ENCODE measurements around the gene PRKCA.

The PRKCA gene

DNA sequence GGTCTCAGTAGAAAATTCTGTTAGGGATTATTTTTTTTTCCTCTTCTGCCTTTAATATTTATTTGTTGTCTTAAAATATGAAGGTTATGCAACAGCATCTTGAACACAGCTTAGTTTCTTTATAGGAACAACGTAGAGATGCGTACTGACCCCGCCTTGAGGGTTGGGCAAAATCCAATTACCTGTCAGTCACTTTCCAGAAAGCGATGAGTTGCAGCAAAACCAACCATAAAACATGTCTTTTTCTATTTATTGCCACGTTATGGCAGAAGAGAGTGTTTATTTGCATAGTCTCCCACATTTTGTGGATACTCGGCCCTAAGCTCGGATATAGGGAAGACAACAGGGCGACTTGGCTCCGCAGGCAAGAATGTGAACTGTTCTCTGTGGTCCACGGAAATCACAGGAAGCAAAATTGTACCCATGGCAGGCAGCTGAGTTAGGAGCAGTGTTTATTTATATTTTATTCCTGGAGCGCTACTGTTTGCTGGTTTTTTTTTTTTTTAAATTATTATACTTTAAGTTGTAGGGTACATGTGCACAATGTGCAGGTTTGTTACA, 488.2 kb downstream of the PRKCA start:
- no peak for DNase-seq (ENCODE audit: low read depth)

DNA sequence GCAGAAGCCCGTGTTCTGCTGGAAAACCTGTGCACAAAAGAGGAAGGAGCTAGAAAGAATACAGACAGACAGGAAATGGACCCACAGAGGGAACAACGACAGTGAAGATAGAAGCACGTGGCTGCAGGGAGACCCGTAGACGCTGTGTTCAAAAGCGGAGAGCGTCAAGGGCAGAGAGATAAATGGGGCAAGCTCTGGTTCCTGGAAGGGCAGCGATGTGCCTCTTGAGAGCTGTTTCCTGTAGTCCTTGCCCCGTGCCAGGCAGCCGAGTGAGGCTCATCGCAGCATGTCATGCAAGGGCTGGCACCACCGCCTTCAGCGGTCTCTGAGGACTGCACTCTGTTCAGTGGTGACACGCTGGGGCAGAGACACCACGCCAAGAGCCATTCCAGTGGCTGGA, 488.9 kb downstream of the PRKCA start:
- no peak overlapping the region for H3K4me3 ChIP-seq (ENCODE audit: low read length)
- TF ChIP-seq, protein P1, sequence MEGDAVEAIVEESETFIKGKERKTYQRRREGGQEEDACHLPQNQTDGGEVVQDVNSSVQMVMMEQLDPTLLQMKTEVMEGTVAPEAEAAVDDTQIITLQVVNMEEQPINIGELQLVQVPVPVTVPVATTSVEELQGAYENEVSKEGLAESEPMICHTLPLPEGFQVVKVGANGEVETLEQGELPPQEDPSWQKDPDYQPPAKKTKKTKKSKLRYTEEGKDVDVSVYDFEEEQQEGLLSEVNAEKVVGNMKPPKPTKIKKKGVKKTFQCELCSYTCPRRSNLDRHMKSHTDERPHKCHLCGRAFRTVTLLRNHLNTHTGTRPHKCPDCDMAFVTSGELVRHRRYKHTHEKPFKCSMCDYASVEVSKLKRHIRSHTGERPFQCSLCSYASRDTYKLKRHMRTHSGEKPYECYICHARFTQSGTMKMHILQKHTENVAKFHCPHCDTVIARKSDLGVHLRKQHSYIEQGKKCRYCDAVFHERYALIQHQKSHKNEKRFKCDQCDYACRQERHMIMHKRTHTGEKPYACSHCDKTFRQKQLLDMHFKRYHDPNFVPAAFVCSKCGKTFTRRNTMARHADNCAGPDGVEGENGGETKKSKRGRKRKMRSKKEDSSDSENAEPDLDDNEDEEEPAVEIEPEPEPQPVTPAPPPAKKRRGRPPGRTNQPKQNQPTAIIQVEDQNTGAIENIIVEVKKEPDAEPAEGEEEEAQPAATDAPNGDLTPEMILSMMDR (IDR thresholded peaks at IDR 0.05; ENCODE audit: insufficient read depth, low read depth, low read length, missing control alignments): no peak
- DNase-seq (ENCODE audit: low read depth): no peak

More for the DNA sequence above, 488.2 kb downstream of the PRKCA start:
- no peak overlapping the region for H3K4me3 ChIP-seq (ENCODE audit: low read length)
- TF ChIP-seq, protein P1 (IDR thresholded peaks at IDR 0.05; ENCODE audit: insufficient read depth, low read depth, low read length, missing control alignments): no peak

DNA sequence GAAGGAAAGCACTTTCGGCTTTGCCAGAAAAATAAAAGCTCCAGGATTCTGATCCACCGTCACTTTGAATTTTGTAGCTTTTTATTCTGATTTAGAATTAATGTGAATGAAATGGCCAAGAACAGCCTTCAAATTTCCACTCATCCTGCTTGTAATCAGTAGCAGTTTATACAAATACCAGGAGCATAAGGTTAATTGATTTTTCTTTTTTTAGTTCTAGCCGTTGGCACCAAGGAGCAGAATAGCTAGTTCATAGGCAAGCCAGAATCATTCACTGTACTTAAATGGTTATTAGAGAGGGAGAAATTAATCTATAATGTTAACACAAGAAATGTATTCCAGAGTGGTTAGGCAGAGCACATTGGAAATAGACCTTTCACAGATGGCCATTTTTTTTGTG, 491.4 kb downstream of the PRKCA start:
- no peak overlapping the region for H3K4me3 ChIP-seq (ENCODE audit: low read length)
- TF ChIP-seq, protein P1 (IDR thresholded peaks at IDR 0.05; ENCODE audit: insufficient read depth, low read depth, low read length, missing control alignments): no peak
- no peak for DNase-seq (ENCODE audit: low read depth)

DNA sequence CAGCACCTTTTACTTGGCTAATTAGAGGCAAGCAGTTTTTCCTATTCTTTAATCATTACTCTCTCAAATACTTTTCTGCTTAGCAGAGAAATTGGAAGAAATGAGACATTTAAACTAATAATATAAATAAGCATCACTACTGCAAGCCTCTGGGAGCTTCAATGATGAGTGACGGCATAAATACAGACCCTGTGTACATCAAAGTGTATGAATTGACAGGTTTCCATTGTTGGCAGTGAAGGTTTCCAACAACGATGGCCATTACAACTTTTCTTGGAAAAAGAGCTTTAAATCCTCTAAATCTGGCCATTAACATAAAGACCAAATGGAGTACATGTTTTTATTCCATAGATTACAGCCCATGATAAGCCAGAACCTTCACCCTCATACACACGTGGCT, 493.1 kb downstream of the PRKCA start:
- no peak for DNase-seq (ENCODE audit: low read depth)
- TF ChIP-seq, protein P1 (IDR thresholded peaks at IDR 0.05; ENCODE audit: insufficient read depth, low read depth, low read length, missing control alignments): no peak
- no peak overlapping the region for H3K4me3 ChIP-seq (ENCODE audit: low read length)

DNA sequence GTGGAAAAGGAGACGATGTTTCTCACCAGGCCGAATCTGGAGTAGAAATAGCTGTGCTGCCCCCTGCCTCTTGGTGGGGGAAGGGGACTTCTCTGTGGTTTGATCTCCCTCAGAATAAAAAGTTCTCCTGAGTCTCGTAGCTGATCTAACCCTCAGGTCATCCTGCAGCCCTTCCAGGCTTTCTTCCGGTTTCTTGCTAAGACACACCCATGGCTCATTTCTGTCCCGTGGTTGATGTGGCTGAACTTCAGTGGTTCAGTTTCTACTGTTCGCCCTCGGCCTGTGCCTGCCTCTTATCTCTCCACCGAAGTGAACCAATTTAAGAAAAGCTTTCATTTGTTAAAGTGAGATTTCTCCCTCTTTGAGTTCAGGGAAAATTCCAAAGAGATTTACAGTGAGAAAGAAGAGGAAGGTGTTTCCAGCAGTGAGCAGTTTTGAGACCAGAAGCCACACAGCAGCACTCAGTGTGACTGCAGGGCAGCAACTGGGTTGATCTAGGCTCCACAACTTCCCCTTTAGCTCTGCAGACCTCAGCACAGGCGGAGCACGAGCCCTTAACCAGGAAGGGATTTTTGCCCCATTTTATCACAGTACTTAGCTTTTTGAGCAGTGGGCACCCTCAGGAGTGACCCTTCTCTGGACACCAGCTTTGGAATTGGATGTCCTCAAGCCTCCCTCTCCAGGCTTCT, 497.6 kb downstream of the PRKCA start:
- TF ChIP-seq, protein P1 (IDR thresholded peaks at IDR 0.05; ENCODE audit: insufficient read depth, low read depth, low read length, missing control alignments): no peak
- DNase-seq (ENCODE audit: low read depth): no peak
- no peak overlapping the region for H3K4me3 ChIP-seq (ENCODE audit: low read length)

DNA sequence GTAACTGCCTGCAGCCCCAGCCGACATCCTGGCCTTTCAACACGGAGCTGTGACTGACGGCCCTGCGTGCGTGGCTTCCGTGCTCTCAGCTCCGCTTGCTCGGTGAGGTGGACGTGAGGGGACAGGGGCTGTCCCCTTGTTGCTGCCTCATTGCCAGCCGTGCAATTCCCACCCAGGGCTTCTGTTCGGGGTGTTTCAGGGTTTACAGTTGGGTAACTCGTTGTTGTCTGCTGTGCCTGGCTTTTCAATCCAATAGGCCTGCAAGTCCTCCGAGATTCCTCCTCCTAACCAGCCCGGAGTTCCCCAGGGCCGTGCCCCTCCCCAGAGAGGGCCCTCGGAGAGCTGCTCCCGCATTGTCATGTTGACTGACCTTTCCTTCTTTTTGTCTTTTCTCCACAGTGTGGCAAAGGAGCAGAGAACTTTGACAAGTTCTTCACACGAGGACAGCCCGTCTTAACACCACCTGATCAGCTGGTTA, 501.1 kb downstream of the PRKCA start:
- TF ChIP-seq, protein P1 (IDR thresholded peaks at IDR 0.05; ENCODE audit: insufficient read depth, low read depth, low read length, missing control alignments): no peak
- no peak overlapping the region for H3K4me3 ChIP-seq (ENCODE audit: low read length)
- no peak for DNase-seq (ENCODE audit: low read depth)

DNA sequence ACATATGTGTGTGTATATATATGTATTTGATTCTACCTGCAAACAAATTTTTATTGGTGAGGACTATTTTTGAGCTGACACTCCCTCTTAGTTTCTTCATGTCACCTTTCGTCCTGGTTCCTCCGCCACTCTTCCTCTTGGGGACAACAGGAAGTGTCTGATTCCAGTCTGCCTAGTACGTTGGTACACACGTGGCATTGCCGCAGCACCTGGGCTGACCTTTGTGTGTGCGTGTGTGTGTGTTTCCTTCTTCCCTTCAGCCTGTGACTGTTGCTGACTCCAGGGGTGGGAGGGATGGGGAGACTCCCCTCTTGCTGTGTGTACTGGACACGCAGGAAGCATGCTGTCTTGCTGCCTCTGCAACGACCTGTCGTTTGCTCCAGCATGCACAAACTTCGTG, 503.2 kb downstream of the PRKCA start:
- no peak overlapping the region for H3K4me3 ChIP-seq (ENCODE audit: low read length)
- TF ChIP-seq, protein P1 (IDR thresholded peaks at IDR 0.05; ENCODE audit: insufficient read depth, low read depth, low read length, missing control alignments): no peak
- no peak for DNase-seq (ENCODE audit: low read depth)

Measured in epithelial cell of esophagus (primary cell).